Esophagus muscularis mucosa (tissue), 4 donors: Measurements from ENCODE around the gene TLNRD1. TPM values are rescaled to one million over a fixed set of nuclear protein-coding genes. Genes with fewer than 3 reads are reported as not detected.

Experiments
- DNase-seq: peaks from one replicate; pipeline ENCODE4 v3.0.0-alpha.2; 2017; ENCODE audit errors: extremely low spot score
- H3K27ac ChIP-seq, 4 donors: fragments of 200-600 bp; sonication (generic); replicated peaks in 1 of 4; 1 replicate in 3 of 4; 2 replicates in 1 of 4; pipeline ENCODE4 v1.5.1; 2016 to 2019; ENCODE audit warnings: mild to moderate bottlenecking in 1 of 4
- H3K27me3 ChIP-seq, 4 donors: fragments of 200-600 bp; sonication (generic); one replicate each; pipeline versions ENCODE4 v1.5.1 to v1.6.0; 2016 to 2019
- H3K36me3 ChIP-seq, 4 donors: fragments of 200-600 bp; sonication (generic); one replicate each; pipeline ENCODE4 v1.5.1; 2016 to 2019
- H3K4me1 ChIP-seq, 4 donors: fragments of 200-600 bp; sonication (generic); one replicate each; pipeline ENCODE4 v1.5.1; 2016 to 2019
- H3K4me3 ChIP-seq, 4 donors: fragments of 200-600 bp; sonication (generic); 1 replicate in 2 of 4; 2 replicates in 2 of 4; pipeline ENCODE4 v1.5.1; 2016 to 2019; ENCODE audit warnings: mild to moderate bottlenecking in 4 of 4, moderate library complexity in 1 of 4
- H3K9me3 ChIP-seq, 4 donors: fragments of 200-600 bp; sonication (generic); 1 replicate in 3 of 4; 2 replicates in 1 of 4; pipeline ENCODE4 v1.5.1; 2016 to 2019
- CTCF ChIP-seq, 3 experiments: fragments of 200-600 bp in 2 of 3; fragments of 450-650 bp in 1 of 3; sonication (generic) in 2 of 3; IDR thresholded peaks; one replicate each; pipeline ENCODE4 v1.5.1; 2017 to 2019; ENCODE audit warnings: antibody characterized with exemption in 3 of 3, mild to moderate bottlenecking in 2 of 3, moderate library complexity in 1 of 3
- EP300 ChIP-seq: sonication (generic); formaldehyde crosslinking; IDR thresholded peaks from one replicate; pipeline ENCODE4 v1.6.1; 2017; ENCODE audit warnings: antibody characterized with exemption
- POLR2A ChIP-seq: fragments of 450-650 bp; IDR thresholded peaks from one replicate; pipeline ENCODE4 v1.6.1; 2017; ENCODE audit warnings: antibody characterized with exemption, moderate library complexity, mild to moderate bottlenecking, low read depth
- POLR2AphosphoS5 ChIP-seq, 2 donors: sonication (generic); formaldehyde crosslinking; IDR thresholded peaks; one replicate each; pipeline ENCODE4 v1.6.1; 2017; ENCODE audit warnings: antibody characterized with exemption in 2 of 2
- WGBS: methylation state at CpG from one replicate; pipeline ENCODE4 v1.1.5; 2018; 5-methylcytosine and 5-hydroxymethylcytosine counted together
- intact Hi-C: fragments of 100-400 bp; cut with DNase I; formaldehyde crosslinking; loops from one replicate; pipeline ENCODE4 v1.15.1; 2023
- total RNA-seq, 4 donors: library from RNA; depleted of rRNA; stranded (reverse); fragments of >200 nt; gene quantifications; one replicate each; pipeline versions ENCODE4 v1.1.0 to v1.2.1, GENCODE V29; 2016

The TLNRD1 gene
- total RNA-seq = 10 to 100 TPM; 15.8 to 45.7 (median 33.1) TPM

- peaks cover 5 to 14% (median 10%) of the 10 kb centered on the region in 4 donors for H3K36me3 ChIP-seq
- H3K27ac ChIP-seq = peak within 1 kb of the TSS; percentile 93 to 99 (median 97)
- H3K9me3 ChIP-seq = no peaks in the 10 kb centered on the region
- TF ChIP-seq CTCF (IDR thresholded peaks at IDR 0.05) (no peak), POLR2A (peak; percentile 86), POLR2AphosphoS5 (IDR thresholded peaks at IDR 0.05) (peak; percentile 96 to 98)
- H3K27me3 ChIP-seq = no peaks in the 10 kb centered on the region
- peak within 1 kb of the TSS; percentile 87 to 97 (median 94) for H3K4me3 ChIP-seq
- WGBS = under 1% methylated on average over 40 of the region's 66 CpGs
- DNase-seq = peak; percentile 97
- peaks cover 6 to 53% (median 49%) of the 10 kb centered on the region in 4 donors for H3K4me1 ChIP-seq
- intact Hi-C loops = no loop called here
Observed at GRCh38 chr15:81000624-81001151, at the start of gene TLNRD1. Gene TLNRD1, plus strand, starts transcription at chr15:81000923. Its CDS starts 1,349 bp downstream, at chr15:81002272.

GRCh38 chr15:80951941-80952340 lies 48.8 kb upstream of the TLNRD1 start:
- Histone ChIP-seq H3K36me3 (peaks cover 25 to 64% (median 54%) of the 10 kb centered on the region in 4 donors), H3K9me3 (no peaks in the 10 kb centered on the region), H3K27me3 (no peaks in the 10 kb centered on the region), H3K4me1 (no peaks in the 10 kb centered on the region), H3K27ac (no peak overlapping the region), H3K4me3 (no peak overlapping the region)
- 76% methylated on average over 5 of the region's 5 CpGs for WGBS
- no peak for DNase-seq
- intact Hi-C loops = no loop called here
- TF ChIP-seq POLR2AphosphoS5 (IDR thresholded peaks at IDR 0.05) (no peak), POLR2A (no peak), EP300 (no peak), CTCF (IDR thresholded peaks at IDR 0.05) (no peak)

GRCh38 chr15:80953001-80953952 lies 47.4 kb upstream of the TLNRD1 start:
- intact Hi-C loops = no loop called here
- Histone ChIP-seq H3K27me3 (no peaks in the 10 kb centered on the region), H3K27ac (no peak overlapping the region)

More at GRCh38 chr15:80953001-80953952, 47.4 kb upstream of the TLNRD1 start:
- no peaks in the 10 kb centered on the region for H3K4me1 ChIP-seq
- no peak for DNase-seq
- H3K4me3 ChIP-seq = no peak overlapping the region
- H3K36me3 ChIP-seq = peaks cover 17 to 51% (median 42%) of the 10 kb centered on the region in 4 donors
- 93% methylated on average over 12 of the region's 12 CpGs for WGBS
- TF ChIP-seq EP300 (no peak), POLR2A (no peak), CTCF (IDR thresholded peaks at IDR 0.05) (no peak), POLR2AphosphoS5 (IDR thresholded peaks at IDR 0.05) (no peak)
- no peaks in the 10 kb centered on the region for H3K9me3 ChIP-seq
